Heart left ventricle (tissue), 16 donors: ENCODE results near the gene MLLT3. TPM values are rescaled to one million over a fixed set of nuclear protein-coding genes. Genes with fewer than 3 reads are reported as not detected.
A peak's percentile ranks its signal among the peaks of the same experiment; 100 is the strongest.

Experiments used
- ATAC-seq, 4 donors: fragments of 200-7000 bp; cut with Tn5 transposase; one replicate each; pipeline ENCODE4 v1.9.1; 2020 to 2022; ENCODE audit warnings: moderate library complexity in 4 of 4, mild to moderate bottlenecking in 3 of 4, moderate number of reproducible peaks in 1 of 4
- DNase-seq, 5 donors: peaks; one replicate each; pipeline ENCODE4 v3.0.0-alpha.2; 2020
- H3K27ac ChIP-seq, 12 donors: fragments of 200-600 bp; sonication (generic) in 4 of 12; one replicate each; pipeline versions ENCODE4 v1.5.0 to v1.8.0; 2016 to 2022; ENCODE audit warnings: mild to moderate bottlenecking in 2 of 12
- H3K27me3 ChIP-seq, 9 donors: fragments of 200-600 bp; sonication (generic) in 2 of 9; one replicate each; pipeline versions ENCODE4 v1.5.1 to v1.8.0; 2016 to 2022; ENCODE audit warnings: mild to moderate bottlenecking in 3 of 9
- H3K36me3 ChIP-seq, 9 donors: fragments of 200-600 bp; sonication (generic) in 2 of 9; one replicate each; pipeline versions ENCODE4 v1.5.0 to v1.8.0; 2018 to 2022; ENCODE audit warnings: mild to moderate bottlenecking in 2 of 9
- H3K4me1 ChIP-seq, 12 donors: fragments of 200-600 bp; sonication (generic) in 4 of 12; one replicate each; pipeline versions ENCODE4 v1.5.0 to v1.8.0; 2016 to 2022; ENCODE audit warnings: mild to moderate bottlenecking in 3 of 12
- H3K4me3 ChIP-seq, 12 donors: fragments of 200-600 bp; sonication (generic) in 4 of 12; one replicate each; pipeline versions ENCODE4 v1.5.0 to v1.8.0; 2017 to 2022; ENCODE audit warnings: mild to moderate bottlenecking in 9 of 12, moderate library complexity in 4 of 12
- H3K9me3 ChIP-seq, 12 donors: fragments of 200-600 bp; sonication (generic) in 4 of 12; one replicate each; pipeline versions ENCODE4 v1.5.0 to v1.8.0; 2016 to 2022; ENCODE audit warnings: mild to moderate bottlenecking in 1 of 12
- CTCF ChIP-seq, 12 donors: fragments of 200-600 bp; sonication (generic) in 4 of 12; IDR thresholded peaks; one replicate each; pipeline versions ENCODE4 v1.5.0 to v1.8.0; 2018 to 2022; ENCODE audit warnings: antibody characterized with exemption in 12 of 12, mild to moderate bottlenecking in 5 of 12
- POLR2A ChIP-seq, 2 donors: fragments of 450-650 bp; IDR thresholded peaks; one replicate each; pipeline ENCODE4 v1.6.1; 2017; ENCODE audit warnings: antibody characterized with exemption in 2 of 2, mild to moderate bottlenecking in 2 of 2, moderate library complexity in 2 of 2
- WGBS, 4 donors: extraction: QIAGEN DNeasy Blood & Tissue Kit in 2 of 4; methylation state at CpG; one replicate each; pipeline versions ENCODE4 v1.1.5 to v1.1.7; 2013 to 2018; 5-methylcytosine and 5-hydroxymethylcytosine counted together
- intact Hi-C, 10 donors: fragments of 100-400 bp; cut with DNase I; formaldehyde crosslinking; loops; one replicate each; pipeline versions ENCODE4 v1.11.1 to v1.14.2; 2022
- polyA plus RNA-seq, 2 donors: library from polyadenylated mRNA; stranded (reverse); fragments of 200-250 nt; gene quantifications; one replicate each; pipeline ENCODE4 v1.2.3, GENCODE V29; 2013
- total RNA-seq, 9 donors: library from RNA; depleted of rRNA in 2 of 9; stranded (reverse); fragments of >200 nt in 2 of 9; fragmentation: NEBNext Ultra II Directional in 3 of 9; extraction: Animal tissue kit (Norgen Biotek cat#: 25700) in 3 of 9; gene quantifications; one replicate each; pipeline versions ENCODE4 v1.1.0 to v1.2.4, GENCODE V29; 2016 to 2023
- donor health status: ischemic (EF 13 %, LVEDD 7.1; RV severe dilation, severe dysfunction).
- donor health status: healthy with polysubstance abuse.
- donor health status: DM: no; HTN: yes; CAD: no.
- donor health status: DM: no; HTN: no; CAD: no.
- donor health status: ischemic (EF 25% LVEDD 6.9; RV normal size, moderate dysfunction).
- donor health status: ischemic (EF 25% LVEDD 5.7; RV mildly dilated, moderate dysfunction).
- donor health status: healthy.
- donor health status: DM: yes; HTN: yes; CAD: no.
- donor health status: ischemic (EF 35%, LVEDD 5.7; RV mildly dilated, moderate dysfunction).
- donor health status: nonischemic (EF 11% LVEDD 7.7; RV severe dilation, severe dysfunction).
- donor health status: DM: yes; HTN: yes; CAD: no.
- donor health status: PGD.
- donor health status: ischemic (EF 29% LVEDD 5.4; RV normal size, mild dysfunction).
- donor health status: nonischemic (EF 23%, LVEDD 6.1; RV moderate dilation, normal function).

Gene MLLT3
- total and polyA plus RNA-seq, 11 donors = 7.5 to 21.0 (median 15.3) TPM

DNA sequence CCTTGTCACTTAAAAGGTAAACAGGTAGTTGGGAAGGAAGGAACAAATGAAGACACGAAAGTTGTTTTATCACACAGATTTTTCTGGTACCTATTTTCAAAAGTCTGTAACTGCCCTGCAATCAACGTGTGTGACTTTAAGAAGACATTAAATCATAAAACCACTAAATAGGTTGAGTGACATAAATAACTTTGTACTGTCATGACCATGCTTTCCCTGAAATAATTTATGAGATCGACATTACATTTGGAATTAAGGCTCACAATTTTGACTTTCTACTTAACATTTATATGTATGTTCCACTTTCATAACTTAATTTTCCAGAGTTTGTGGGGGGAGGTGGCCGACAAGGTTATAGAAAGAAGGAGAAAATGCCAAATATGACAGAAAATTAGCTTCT lies 181.1 kb downstream of the MLLT3 start:
- intact Hi-C loops = loop anchor here in 1 of 10 donors (10.0 kb wide), 1 partner anchor 184 kb away; the partner anchor contains the start of gene MLLT3
- ATAC-seq (no peak), DNase-seq (no peak)
- Histone ChIP-seq H3K27ac (no peak overlapping the region), H3K4me1 (peaks cover 0 to 46% (median 9%) of the 10 kb centered on the region in 12 donors), H3K4me3 (no peak overlapping the region), H3K9me3 (no peaks in the 10 kb centered on the region), H3K27me3 (no peaks in the 10 kb centered on the region), H3K36me3 (no peaks in the 10 kb centered on the region)
- TF ChIP-seq POLR2A (IDR thresholded peaks at IDR 0.05) (no peak), CTCF (IDR thresholded peaks at IDR 0.05) (no peak)
- WGBS, 4 donors = 75 to 90% (median 83%) methylated on average over 4 of the region's 4 CpGs

DNA sequence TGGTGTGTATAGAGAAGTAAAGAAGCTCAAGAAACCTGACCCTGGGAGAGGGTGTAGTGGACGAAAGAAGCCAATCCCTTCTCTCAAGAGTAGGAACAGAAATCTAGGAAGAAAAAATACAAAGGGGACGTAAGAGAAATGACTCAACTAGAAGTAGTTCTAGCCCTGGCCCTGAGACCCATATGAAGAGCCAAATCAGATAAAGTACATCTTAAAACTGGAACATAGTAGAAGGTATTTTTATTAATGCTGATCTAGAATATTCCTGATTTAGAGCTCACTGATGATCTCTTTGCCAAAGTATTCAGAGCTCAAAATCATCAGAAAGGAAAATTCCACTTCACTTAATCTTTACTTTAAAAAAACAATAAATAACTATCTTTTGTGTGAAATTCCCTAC lies 184.8 kb downstream of the MLLT3 start:
- peak in 3 of 4 donors; percentile 47 to 59 (median 54) for ATAC-seq
- DNase-seq = no peak
- no peaks in the 10 kb centered on the region for H3K36me3 ChIP-seq
- no peak overlapping the region for H3K4me3 ChIP-seq
- intact Hi-C loops = no loop called here
- TF ChIP-seq POLR2A (IDR thresholded peaks at IDR 0.05) = no peak
- no peak for TF ChIP-seq CTCF (IDR thresholded peaks at IDR 0.05)
- no peaks in the 10 kb centered on the region for H3K9me3 ChIP-seq
- no peaks in the 10 kb centered on the region for H3K27me3 ChIP-seq
- H3K4me1 ChIP-seq = peaks cover 0 to 27% (median 6%) of the 10 kb centered on the region in 12 donors
- H3K27ac ChIP-seq = no peak overlapping the region
- 24 to 64% (median 43%) methylated on average over 2 of the region's 2 CpGs for WGBS, 4 donors

DNA sequence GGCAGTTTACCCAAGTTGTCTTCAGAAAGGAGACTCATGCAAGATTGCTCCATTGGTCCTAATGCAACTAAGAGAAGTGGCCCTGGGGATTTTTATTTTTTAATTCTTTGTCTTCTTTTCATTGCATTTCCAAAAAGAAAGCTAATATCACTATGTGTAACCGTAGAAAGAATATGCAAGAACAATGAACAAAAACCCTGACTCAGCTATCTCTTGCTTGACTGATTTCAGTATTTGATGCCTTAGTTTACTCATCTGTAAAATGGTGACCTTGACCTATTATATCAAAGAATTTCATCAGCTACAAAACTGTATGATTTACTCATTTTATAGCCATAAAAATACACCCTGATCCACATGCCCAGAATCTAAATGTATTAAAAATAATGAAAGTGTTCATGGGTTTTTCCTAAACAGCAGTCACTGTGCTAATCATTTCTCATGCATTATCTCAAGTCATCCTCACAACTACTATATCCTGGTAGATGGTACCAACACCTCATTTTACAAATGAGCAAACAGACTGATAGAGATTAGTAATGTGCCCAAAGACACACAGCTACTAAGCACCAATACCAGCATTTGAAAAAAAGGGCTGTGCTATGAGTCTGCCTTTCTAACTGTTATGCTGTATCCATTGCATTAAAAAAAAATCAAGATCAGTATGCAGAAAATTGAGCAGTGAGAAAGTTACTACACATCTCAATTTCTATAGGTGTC lies 185.7 kb downstream of the MLLT3 start:
- Histone ChIP-seq H3K4me3 (no peak overlapping the region), H3K4me1 (peaks cover 0 to 21% (median 6%) of the 10 kb centered on the region in 12 donors), H3K27ac (no peak overlapping the region), H3K36me3 (no peaks in the 10 kb centered on the region), H3K9me3 (no peaks in the 10 kb centered on the region), H3K27me3 (no peaks in the 10 kb centered on the region)
- ATAC-seq (no peak), DNase-seq (no peak)
- TF ChIP-seq POLR2A (IDR thresholded peaks at IDR 0.05) (no peak), CTCF (IDR thresholded peaks at IDR 0.05) (no peak)
- intact Hi-C loops = no loop called here
- WGBS, 4 donors = 89 to 97% (median 95%) methylated on average over 1 of the region's 1 CpG

DNA sequence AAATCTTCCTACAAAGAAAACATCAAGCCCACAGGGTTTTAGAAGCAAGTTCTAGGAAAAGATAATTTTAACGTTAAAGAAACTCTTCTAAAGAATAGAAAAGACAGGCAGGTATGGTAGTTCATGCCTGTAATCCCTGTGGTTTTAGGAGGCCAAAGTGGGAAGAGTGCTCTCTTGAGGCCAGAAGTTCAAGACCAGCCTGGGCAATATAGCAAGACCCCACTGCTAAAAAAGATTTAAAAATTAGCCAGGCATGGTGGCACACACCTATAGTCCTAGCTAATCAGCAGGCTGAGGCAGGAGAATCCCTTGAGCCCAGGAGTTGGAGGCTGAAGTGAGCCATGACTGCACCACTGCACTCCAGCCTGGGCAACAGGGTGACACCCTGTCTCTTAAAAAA lies 193.3 kb downstream of the MLLT3 start:
- no peaks in the 10 kb centered on the region for H3K36me3 ChIP-seq
- ATAC-seq (no peak), DNase-seq (no peak)
- no peaks in the 10 kb centered on the region for H3K27me3 ChIP-seq
- no peaks in the 10 kb centered on the region for H3K9me3 ChIP-seq
- no peak for TF ChIP-seq POLR2A (IDR thresholded peaks at IDR 0.05)
- no peak overlapping the region for H3K27ac ChIP-seq
- no peaks in the 10 kb centered on the region for H3K4me1 ChIP-seq
- no peak overlapping the region for H3K4me3 ChIP-seq
- intact Hi-C loops = no loop called here
- WGBS, 4 donors = 83 to 89% (median 86%) methylated on average over 1 of the region's 1 CpG

GRCh38 chr9:20427359-20427758 lies 194.9 kb downstream of the MLLT3 start:
- H3K4me3 ChIP-seq = no peak overlapping the region
- no peaks in the 10 kb centered on the region for H3K27me3 ChIP-seq
- intact Hi-C loops = no loop called here
- 87 to 98% (median 93%) methylated on average over 1 of the region's 1 CpG for WGBS, 4 donors
- DNase-seq (no peak), ATAC-seq (no peak)
- no peaks in the 10 kb centered on the region for H3K9me3 ChIP-seq
- no peak overlapping the region for H3K27ac ChIP-seq
- H3K36me3 ChIP-seq = no peaks in the 10 kb centered on the region
- no peaks in the 10 kb centered on the region for H3K4me1 ChIP-seq
- TF ChIP-seq CTCF (IDR thresholded peaks at IDR 0.05) (no peak), POLR2A (IDR thresholded peaks at IDR 0.05) (no peak)
